T-helper 2 cell treated with Interferon-gamma antibody and Interleukin-4, amounts not matched to agents 100 ng/mL and 5 ng/mL, for 36 hours (primary cell): ENCODE data around the gene CA5A. TPM values are rescaled to one million over a fixed set of nuclear protein-coding genes. Genes with fewer than 3 reads are reported as not detected.

Source experiments
- intact Hi-C: fragments of 100-400 bp; cut with micrococcal nuclease; formaldehyde crosslinking; loops from one replicate; pipeline ENCODE4 v1.15.1; 2023
- total RNA-seq: library from RNA; stranded (reverse); gene quantifications from 2 replicates; pipeline ENCODE4 v1.2.3, GENCODE V29; 2022

The CA5A gene
- total RNA-seq, 1 donor from 2014 or later, result not detected

DNA sequence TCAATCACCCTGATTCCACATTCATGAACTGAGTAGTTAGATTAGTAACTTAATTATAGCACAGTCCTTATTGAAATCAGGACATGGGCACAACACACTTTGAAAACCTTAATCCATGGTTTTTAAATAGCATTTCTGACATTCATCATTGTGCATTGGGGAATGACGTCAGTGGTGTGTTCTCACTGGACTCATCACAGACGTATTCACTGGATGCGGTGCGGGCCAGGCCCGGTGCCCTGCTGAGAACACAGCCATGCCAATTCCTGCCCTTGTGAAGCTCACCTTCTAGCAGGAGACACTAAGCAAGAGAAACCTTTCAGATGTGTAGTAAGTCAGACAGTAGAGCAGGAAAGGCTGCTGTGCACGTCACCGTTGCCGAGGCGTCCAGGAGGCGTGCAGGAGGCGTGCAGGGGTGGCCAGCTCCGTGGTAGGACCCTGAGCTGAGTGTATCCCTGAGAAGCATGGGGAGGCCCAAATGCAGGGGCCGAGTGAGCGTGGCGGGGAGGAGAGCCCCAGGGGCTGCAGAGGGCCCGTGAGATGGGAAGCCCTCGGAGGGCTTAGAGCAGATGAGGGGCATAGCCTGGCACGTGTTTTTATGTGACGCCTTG, 27.8 kb upstream of the CA5A start:
- intact Hi-C loops, result no loop called here

- intact Hi-C loops, result no loop called here
Observed at GRCh38 chr16:87963400-87963799, 27.1 kb upstream of the CA5A start.

- intact Hi-C loops, result no loop called here
Observed at GRCh38 chr16:87961623-87962022, 25.3 kb upstream of the CA5A start.

GRCh38 chr16:87960852-87961251, 24.5 kb upstream of the CA5A start:
- intact Hi-C loops, result no loop called here

DNA sequence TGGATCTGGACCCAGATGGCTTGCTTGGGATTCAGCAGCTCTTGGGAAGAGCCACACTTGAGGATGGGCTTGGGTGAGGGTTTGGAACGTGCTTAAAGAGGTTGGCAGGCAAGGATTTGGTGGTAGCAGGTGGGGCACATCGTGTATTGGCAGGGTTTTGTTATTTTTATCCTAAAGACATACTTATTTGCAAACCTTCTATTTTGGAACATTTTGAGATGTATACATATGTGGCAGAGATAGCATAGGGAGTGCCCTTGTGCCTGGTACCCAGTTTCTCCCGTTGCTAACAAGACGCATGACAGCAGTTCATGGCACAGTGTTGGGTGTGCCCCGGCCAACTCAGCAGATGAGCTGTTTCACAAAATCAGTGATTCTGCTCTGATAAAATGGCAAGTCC, 24.0 kb upstream of the CA5A start:
- intact Hi-C loops, result no loop called here

DNA sequence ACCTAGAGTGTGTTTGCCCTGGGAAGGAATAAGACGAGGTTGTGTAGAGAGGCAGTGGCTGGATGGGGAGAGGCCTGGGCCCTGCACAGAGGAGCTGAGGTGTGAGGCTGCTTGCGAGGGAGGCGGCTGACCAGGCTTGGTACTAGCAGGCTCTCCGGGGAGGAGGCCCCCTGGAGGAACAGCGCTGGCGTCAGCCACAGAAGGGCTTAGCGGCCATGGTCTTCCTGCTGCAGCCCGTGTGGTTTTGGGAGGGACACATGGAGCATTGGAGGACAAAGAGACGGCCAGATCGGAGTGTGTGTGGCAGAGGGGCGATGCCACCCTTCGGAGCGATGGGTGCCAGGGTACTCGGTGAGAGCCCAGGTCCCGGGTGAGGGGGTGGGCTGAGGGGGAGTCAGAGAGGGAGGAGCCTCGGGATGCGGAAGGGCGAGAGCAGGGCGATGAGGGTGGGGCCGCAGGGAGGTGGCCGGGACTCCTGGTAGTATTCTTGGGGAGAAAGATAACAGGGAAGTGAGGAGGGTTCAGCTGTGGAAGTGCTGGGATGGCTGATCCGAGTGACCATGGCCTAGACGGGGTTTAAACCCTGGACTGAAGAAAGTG, 23.2 kb upstream of the CA5A start:
- intact Hi-C loops, result no loop called here

GRCh38 chr16:87958632-87959031, 22.3 kb upstream of the CA5A start:
- intact Hi-C loops, result no loop called here

DNA sequence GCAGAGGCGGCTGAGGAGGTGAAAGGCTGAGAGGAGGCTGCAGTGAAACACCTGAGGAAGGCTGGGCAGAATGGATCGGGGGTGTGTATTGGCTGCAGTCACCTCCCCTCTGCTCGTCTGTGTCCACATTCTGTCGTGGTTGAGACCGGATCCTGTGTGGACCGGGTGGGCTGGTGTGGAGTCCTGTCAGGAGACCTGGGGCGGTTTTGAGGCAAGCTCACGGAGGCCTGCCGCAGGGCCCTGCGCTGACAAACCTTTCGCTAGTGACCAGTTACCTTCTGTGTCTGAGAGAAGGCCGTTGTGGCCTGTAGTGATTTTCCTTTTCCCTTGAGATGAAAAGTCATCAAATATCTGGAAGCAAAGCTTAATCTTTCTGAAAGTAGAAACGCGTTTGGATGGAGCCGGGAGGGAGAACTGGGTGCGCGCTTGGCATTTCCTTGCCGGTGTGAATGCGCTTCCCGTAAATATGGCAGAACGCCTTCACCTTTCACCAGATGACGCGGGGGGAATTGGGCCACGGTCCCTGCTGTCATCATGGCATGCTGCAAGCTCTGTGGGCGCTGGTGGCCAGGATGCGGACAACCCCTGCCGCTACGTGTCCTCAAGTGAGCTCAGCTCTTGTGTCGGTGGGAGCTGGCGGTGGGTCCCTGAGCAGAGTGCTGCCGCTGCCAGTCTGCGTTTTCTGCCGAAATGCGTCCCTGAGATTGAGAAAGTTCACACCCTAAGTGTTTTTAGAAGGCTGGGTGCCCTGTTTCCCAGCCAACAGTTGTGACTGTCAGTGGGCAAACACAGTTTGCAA, 21.2 kb upstream of the CA5A start:
- intact Hi-C loops, result loop anchor here (2.0 kb wide), 1 partner anchor 479 kb away; no protein-coding TSS in a partner anchor

DNA sequence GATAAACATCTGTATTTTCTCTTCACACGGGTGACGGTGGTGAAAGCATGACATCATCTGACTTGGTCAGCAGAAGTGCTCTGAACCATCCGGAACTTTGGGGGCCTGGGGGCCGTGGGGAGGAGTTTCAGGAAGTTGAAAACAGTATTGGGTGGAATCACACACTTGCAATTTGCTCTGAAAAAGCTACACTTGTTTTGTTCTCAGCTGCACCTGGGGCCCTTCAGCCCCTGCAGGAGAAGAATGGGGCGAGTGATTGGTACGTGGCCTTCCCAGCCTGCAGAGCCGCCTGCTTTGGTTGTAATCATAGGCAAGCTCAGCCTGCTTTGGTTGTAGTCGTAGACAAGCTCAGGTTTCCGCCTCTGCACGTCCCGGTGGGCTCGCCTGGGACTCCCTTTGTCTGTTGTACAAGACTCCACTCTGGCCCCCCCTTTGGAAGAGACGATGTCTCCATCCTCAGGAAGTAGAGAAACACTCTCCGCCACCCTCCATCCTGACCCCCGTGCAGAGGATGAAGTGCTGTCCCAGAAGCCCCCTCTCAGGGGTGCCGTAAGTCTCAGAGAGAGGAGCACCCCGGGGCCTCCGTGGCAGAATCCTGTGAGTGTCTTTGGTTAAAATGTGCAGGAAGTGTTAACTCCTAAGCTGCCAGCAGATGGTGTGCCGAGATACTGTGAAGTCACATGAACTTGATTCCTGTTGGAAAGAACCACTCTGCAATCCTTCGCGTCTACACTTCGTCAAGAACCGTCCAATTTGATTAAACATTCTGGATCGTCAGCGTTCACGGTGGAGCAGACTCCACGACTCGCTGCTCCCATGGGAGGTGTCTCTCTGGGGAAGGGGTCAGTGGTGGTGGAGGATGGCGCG, 20.3 kb upstream of the CA5A start:
- intact Hi-C loops, result loop anchor here (2.0 kb wide), 1 partner anchor 480 kb away; no protein-coding TSS in a partner anchor

GRCh38 chr16:87956098-87956364, 19.7 kb upstream of the CA5A start:
- intact Hi-C loops, result loop anchor here (2.0 kb wide), 1 partner anchor 481 kb away; no protein-coding TSS in a partner anchor

DNA sequence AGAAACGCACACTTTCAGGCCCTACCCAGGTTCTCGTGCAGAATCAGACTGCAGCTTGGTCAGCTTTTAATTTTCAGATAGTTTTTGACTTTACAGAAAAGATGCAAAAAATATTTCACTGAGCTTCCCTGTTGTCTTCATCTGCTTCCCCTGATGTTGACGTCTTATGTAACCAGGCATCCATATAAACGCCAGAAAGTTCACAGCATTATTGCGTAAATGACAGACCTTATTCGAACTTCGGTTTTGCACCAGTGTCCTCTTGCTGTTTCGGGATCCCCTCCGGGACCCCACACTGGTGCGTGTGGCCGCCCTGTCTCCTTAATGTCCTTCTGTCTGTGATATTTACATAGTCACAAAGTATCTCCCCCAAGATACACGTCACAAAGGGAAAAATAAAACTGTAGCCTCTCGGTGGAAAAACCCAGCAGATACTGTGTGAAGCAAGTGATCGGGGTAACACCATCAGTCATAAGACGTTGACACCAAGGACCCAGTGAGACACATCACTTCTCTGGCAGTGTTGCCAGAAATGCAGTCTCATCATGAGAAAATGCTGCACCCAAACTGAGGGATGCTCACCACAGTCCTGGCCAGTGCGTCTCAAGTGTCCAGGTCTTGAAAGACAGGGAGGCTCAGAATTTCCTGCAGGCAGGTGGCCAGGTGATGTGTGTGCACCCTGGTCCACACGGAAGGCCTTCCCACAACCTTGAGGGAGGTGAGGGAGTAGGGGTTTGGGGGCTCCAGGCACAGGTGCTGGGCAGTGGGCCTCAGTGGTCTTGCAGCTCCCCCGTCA, 19.2 kb upstream of the CA5A start:
- intact Hi-C loops, result loop anchor here (2.0 kb wide), 1 partner anchor 481 kb away; no protein-coding TSS in a partner anchor

DNA sequence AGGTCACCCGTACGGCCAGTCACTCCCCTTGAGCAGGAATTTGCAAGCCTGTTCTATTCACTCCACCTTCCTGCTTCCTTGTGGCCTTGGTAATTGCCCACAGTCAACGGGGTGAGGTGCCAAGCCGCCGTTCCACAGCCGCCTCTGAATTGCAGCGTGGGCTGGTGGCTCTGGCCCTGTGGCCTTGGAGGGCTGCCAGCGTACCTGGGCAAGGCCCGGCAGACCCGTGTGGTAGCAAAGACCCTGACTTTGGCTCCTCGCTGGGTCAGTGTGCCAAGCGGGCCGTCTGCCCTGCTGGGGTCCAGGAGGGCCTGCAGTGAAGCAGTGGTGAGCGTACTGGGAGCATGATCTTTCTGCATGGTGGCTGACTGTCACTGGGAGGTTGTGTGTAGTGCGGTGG, 18.5 kb upstream of the CA5A start:
- intact Hi-C loops, result loop anchor here (5.0 kb wide), 2 partner anchors 497 to 827 kb away; partner anchors contain the start of gene ZFPM1

DNA sequence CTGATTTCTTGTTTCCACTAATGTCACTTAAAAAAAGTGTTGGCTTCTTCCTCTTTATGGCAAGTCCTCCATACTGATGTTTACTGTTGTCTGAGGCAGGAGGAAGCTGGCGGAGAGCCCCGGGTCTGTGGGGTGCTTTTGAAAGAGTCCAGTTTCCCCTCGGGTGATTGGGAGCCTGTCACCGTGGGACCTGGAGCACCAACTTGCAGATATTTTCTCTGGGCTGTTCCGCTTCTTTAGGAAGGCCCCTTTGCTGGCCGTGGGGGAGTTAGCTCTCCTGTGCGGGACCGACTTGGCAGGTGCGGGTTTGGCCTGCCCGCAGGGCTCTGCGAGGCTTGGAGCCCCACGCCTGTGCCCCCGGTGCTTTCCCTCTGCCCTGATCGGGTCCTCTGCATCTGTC, 18.0 kb upstream of the CA5A start:
- intact Hi-C loops, result loop anchor here (5.0 kb wide), 2 partner anchors 498 to 828 kb away; partner anchors contain the start of gene ZFPM1

GRCh38 chr16:87953308-87954215, 17.2 kb upstream of the CA5A start:
- intact Hi-C loops, result loop anchor here (5.0 kb wide), 2 partner anchors 499 to 829 kb away; partner anchors contain the start of gene ZFPM1

DNA sequence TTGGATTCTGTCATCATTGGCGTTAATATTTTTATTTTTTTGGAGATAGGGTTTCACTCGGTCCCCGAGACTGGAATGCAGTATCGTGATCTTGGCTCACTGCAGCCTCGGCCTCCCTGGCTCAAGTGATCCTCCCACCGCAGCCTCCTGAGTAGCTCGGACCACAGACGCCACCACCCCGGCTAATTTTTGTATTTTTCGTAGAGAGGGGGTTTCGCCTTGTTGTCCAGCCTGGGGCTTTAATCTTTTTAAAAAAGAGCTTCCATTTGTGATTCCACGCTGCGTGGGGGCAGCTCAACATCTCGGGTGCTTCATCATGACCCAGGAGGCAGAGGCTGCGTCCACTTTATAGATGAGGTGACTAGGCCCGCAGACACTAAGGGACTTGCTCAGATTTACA, 16.4 kb upstream of the CA5A start:
- intact Hi-C loops, result loop anchor here (5.0 kb wide), 2 partner anchors 500 to 830 kb away; partner anchors contain the start of gene ZFPM1

- intact Hi-C loops, result loop anchor here (1.0 to 5.0 kb wide), 7 partner anchors 55 to 830 kb away; partner anchors contain the start of genes KLHDC4, MAP1LC3B, SLC7A5 and ZC3H18
Observed at GRCh38 chr16:87951552-87952538, 15.5 kb upstream of the CA5A start.

DNA sequence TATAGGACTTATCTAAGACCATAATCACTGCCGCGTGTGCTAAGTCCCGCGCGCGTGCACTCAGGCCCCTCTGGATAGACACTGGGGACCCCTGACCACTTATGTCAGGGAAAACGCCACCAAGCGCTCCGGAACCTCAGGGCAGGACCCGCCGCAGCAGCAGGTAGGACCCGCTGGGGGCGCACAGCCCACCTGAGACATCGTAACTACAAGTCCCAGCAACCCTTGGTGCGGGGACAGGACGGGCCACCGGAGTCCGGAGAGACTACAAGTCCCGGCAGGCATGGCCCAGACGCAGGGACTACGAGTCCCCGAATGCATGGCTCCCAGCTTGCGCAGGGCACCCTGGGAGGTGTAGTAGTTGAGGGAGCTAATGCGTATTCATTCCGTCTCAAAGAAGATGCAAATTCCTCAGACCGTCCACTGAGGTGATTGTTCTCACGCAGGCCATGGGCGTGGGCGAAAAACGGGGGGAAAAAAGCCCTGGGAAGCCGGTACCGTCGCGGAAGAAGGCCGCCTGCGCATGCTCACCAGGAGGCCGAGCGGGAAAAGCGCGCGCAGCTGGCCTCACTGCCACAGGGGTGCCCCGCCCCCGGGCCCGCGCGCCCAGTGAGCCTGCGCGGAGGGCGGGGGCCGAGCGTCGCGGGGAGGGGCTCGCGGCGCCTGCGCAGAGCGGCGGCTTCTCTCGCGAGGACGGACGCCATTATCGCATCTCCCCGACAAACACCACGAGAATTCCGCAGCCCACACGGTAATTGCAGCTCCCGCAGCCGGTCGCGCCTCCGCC, 14.6 kb upstream of the CA5A start, which contains the start of gene BANP:
BANP (plus strand) TSS at position 670 of the 787 bp plus-strand sequence. CDS start 23,682 bp downstream, outside the sequence.
- intact Hi-C loops, result loop anchor here (1.0 to 5.0 kb wide), 7 partner anchors 54 to 831 kb away; partner anchors contain the start of genes KLHDC4, MAP1LC3B, SLC7A5 and ZC3H18
